NCI-H2029 (cell line): ENCODE measurements around the gene MRPL51.
A peak's percentile ranks its signal among the peaks of the same experiment; 100 is the strongest.
"Not testable (repeated sequence)": the region's sequence is repeated elsewhere in the genome, so short reads cannot be mapped to it uniquely, and the experiment has no call there.

Source experiments
- DNase-seq: peaks from one replicate; lab custom pipeline; 2025; lab: John Stamatoyannopoulos, UW

Gene MRPL51

DNA sequence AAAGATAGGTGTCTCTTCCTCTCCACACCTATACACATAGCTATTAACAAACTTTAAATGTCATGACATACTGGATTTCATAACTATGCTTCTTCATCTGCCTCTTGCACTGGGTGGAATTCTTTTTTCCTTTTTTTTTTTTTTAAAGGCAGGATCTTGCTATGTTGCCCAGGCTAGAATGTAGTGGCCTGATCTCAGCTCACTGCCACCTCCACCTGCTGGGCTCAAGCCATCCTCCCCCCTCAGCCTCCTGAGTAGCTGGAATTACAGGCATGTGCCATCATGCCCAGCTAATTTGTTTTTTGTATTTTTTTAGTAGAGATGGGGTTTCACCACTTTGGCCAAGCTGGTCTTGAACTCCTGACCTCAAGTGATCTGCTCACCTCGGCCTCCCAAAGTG, 4.8 kb downstream of the MRPL51 start:
- DNase-seq: no peak

DNA sequence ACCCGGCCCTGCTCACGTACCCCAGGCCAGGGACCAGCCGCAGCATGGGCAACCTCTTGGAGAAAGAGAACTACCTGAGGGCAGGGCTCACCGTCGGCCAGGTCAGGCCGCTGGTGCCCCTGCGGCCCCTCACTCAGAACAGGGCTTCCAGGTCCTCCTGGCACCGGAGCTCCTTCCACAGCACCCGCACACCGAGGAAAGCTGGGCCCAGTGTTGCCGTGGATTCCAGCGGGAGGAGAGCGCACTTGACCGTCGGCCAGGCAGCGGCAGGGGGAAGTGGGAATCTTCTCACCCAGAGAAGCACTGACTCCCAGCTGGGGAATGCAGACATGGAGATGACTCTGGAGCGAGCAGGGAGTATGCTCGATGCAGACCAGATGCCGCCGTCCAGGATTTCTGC, 14.6 kb downstream of the MRPL51 start:
- no peak for DNase-seq

DNA sequence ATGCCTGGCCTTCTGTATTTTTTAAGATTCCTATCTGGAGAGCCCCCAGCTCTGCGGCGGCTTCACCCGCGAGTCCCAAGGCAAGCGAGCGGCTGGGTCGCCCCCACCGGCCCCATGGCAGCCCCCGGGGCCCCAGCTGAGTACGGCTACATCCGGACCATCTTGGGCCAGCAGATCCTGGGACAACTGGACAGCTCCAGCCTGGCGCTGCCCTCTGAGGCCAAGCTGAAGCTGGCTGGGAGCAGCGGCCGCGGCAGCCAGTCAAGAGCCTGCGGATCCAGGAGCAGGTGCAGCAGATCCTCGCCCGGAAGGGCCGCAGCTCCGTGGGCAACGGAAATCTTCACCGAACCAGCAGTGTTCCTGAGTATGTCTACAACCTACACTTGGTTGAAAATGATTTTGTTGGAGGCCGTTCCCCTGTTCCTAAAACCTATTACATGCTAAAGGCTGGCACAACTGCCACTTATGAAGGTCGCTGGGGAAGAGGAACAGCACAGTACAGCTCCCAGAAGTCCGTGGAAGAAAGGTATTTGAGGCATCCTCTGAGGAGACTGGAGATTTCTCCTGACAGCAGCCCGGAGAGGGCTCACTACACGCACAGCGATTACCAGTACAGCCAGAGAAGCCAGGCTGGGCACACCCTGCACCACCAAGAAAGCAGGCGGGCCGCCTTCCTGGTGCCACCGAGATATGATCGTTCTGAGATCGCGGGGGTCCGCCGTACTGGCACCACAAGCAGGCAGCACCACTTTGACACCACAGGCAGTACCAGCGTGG, 15.3 kb downstream of the MRPL51 start:
- DNase-seq: not testable (repeated sequence)

DNA sequence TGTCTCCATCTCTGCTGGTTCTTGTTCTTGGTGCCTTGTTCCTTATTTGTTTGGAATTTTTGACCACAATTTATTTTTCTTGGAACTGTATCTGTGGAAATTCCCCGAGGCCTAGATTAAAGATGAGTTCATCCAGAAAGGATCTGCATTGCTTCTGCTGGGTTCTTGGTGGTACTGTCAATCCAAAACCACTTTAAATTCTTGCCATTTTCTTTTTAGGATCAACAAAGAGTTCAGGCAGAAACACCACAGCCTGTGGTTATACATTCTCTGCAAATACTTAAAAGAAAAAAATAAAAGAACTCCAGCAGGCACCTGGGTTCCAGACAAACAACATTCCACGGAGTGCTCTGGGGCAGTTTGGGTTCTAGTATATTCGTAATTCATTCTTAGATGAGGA, 16.6 kb downstream of the MRPL51 start:
- no peak for DNase-seq

DNA sequence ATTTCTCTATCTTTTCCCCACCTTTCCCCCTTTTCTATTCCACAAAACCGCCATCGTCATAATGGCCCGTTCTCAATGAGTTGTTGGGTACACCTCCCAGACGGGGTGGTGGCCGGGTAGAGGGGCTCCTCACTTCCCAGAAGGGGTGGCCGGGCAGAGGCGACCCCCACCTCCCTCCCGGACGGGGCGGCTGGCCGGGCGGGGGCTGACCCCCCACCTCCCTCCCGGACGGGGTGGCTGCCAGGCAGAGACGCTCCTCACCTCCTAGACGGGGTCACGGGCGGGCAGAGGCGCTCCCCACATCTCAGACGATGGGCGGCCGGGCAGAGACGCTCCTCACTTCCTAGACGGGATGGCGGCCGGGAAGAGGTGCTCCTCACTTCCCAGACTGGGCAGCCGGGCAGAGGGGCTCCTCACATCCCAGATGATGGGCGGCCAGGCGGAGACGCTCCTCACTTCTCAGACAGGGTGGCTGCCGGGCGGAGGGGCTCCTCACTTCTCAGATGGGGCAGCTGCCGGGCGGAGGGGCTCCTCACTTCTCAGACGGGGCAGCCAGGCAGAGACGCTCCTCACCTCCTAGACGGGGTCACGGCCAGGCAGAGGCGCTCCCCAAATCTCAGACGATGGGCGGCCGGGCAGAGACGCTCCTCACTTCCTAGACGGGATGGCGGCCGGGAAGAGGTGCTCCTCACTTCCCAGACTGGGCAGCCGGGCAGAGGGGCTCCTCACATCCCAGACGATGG, 17.7 kb downstream of the MRPL51 start:
- not testable (repeated sequence) for DNase-seq

DNA sequence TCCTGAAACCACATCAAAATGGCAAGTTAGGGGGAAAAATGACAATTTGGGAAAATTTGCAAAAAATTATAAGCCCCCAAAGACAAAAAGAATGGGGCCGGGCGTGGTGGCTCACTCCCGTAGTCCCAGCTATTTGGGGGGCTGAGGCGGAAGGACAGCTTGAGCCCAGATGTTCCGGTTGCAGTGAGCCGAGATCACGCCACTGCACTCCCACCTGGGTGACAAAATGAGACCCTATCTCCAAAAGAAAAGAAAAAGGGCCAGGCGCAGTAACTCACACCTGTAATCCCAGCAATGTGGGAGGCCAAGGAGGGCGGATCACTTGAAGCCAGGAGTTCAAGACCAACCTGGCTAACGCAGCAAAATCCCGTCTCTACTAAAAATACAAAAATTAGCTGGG, 20.6 kb downstream of the MRPL51 start:
- no peak for DNase-seq

DNA sequence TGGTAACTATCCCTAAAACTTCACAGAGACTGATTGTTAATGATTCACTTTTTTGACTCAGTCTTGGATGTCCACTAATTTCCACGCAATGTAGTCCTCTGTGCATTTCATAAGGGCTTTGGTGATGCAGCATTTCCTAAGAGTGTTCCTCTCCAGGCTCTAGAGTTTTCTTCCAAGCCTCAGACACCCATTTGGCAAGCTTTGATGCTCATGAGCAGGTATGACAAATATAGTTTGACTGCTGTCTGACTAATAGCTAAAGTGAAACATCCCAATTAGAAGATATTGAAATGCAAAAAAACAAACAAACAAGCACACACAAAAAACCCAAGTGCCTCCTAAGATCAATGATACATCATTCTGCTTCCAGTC, 21.1 kb downstream of the MRPL51 start:
- DNase-seq: no peak

DNA sequence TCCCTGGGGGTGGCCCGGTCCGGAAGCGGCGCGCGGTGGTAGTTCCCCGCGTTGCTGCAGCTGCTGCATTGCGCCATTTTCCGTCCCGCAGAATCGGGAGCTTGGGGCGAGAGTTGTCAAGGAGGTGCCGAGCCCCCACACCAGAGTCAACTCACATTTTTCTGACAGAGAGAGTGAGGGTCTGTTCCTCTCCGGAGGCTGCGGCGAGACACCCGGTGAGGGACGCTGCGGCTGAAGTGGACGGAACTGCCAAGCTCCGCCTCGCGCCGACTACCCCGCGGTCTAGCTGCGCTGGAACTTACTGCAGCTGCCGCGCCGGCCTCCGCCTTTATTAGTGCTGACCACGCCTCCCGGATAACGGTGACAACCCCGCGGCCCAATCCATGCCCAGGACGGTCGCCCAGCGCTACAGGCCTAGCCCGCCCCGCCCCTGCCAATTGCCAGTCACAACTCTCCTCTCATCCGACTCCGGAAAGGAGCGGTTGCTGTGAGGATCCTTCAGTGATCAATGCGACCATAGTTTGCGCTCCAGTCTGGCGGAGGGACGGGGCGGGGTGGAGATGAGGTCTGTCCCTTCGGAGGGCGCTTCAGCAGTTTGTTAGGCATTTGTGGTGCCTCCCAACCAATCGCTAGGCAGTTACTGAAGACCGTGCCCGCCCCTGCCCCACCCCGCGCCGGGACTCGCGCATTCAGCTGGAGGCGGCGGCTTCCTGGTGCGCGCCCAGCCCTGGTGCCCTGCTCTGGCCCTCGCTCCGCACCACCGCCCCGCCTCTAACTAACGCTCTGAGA, 22.5 kb downstream of the MRPL51 start, which contains the start of gene VAMP1:
TSS of gene VAMP1 (minus strand) at position 303 of the 789 bp plus-strand sequence. CDS start at position 157, 146 bp downstream.
- DNase-seq: peak; percentile 96

DNA sequence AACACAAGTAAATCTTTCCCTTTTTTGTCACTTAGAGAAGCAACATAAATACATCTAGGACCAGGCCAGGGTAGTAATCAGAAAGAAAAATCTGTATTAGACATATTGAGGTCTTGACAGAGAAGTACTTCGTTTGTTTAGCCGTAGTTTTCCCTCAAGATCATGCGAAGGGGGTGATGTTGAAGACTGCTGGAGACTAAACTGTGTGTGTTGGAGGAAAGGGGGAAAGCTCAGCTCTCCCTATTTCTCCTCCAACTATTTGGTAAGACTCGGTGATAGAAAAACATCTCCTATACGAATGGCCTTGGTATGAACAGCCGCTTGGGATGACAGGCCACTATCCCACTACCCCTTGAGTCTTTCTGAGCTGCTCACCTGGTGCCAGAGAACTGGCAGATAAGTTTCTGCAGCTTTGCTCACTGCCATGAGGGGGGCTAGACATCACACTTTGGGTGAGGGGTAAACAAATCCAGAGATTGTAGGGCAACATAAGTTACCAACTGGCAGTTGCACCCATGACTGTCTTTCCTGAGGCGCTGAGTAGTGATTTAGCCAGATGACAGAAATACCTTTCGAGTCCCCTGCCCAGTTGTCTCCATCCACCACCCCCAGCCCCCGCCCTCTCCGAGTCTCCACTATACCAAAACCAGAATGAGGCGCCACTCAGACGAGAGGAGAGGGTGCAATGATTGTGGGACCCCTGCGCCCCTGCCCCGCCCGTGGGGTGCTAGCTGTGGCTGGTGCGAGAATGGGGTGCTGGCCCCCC, 23.3 kb downstream of the MRPL51 start:
- no peak for DNase-seq

DNA sequence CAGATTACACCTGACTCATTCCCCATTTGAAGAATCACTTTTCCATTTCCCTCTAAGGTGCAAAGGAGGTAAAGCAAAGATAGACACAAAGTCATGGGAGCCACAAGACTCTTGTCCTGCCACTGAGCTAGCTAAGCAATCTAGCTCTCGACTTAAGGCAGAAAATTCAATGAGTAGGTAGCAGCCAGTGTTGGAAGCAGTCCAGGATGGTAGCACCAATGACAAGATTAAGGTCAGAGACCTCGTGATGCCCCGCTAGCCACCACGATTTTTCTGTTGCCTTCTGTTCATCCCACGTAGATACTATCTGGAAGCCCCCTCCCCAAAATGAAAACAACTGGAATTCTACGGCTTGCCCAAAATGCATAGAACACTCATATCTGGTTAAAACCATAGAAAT, 24.0 kb downstream of the MRPL51 start:
- no peak for DNase-seq

DNA sequence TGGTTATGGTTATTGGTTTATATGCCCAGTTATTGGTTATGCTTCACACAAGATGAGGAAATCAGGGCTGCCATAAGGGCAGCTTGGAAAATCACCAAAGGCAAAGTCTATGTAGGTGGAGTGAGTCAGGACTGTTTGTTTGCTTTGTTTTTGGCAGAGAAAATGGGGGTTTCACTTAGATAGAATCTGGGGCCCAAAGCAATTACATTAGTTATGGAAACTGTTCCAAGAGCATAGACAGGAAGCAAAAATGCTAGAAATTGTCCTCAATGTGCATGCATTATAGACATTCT, 24.8 kb downstream of the MRPL51 start:
- DNase-seq: no peak

DNA sequence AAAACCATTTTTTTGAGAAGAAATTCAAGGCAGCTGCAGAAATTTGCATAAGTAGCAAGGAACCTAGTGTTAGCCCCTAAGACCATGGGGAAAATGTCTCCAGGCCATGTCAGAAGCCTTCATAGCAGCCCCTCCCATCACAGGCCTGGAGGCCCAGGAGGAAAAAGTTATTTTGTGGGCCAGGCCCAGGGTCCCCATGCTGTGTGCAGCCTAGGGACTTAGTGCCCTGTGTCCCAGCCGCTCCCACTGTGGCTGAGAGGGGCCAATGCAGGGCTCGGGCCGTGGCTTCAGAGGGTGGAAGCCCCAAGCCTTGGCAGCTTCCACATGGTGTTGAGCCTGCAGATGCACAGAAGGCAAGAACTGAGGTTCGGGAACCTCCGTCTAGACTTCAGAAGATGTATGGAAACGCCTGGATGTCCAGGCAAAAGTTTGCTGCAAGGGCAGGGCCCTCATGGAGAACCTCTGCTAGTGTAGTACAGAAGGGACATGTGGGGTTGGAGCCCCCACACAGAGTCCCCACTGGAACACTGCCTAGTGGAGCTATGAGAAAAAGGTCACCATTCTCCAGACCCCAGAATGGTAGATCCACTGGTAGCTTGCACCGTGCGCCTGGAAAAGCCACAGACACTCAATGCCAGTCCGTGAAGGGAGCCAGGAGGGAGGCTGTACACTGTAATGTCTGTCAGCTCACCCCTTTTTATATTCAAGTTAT, 25.3 kb downstream of the MRPL51 start:
- not testable (repeated sequence) for DNase-seq

DNA sequence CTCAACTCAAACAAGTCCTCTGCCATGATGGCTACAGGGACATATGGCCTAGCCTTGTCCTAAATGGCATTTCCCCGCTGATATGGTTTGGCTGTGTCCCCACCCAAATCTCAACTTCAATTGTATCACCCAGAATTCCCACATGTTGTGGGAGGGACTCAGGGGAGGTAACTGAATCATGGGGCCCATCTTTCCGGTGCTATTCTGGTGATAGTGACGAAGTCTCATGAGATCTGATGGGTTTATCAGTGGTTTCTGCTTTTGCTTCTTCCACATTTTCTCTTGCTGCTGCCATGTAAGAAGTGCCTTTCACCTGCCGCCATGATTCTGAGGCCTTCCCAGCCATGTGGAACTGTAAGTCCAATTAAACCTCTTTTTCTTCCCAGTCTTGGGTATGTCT, 26.3 kb downstream of the MRPL51 start:
- not testable (repeated sequence) for DNase-seq

DNA sequence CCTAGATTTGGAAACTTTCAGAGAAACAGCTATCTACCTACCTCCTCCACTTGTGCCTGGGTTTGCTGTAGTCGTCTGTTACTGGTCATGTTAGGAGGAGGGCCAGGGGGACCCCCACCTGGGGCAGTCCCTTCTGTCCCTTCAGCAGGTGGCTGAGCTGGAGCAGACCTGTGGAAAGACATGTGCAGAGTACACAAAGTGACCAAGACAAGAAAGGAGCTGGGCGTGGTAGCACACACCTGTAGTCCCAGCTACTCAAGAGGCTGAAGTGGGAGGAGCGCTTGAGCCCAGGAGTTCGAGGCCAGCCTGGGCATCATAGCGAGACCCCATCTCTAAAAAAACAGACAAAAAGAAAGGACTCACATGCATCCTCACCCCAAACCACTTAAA, 26.9 kb downstream of the MRPL51 start:
- DNase-seq: no peak

DNA sequence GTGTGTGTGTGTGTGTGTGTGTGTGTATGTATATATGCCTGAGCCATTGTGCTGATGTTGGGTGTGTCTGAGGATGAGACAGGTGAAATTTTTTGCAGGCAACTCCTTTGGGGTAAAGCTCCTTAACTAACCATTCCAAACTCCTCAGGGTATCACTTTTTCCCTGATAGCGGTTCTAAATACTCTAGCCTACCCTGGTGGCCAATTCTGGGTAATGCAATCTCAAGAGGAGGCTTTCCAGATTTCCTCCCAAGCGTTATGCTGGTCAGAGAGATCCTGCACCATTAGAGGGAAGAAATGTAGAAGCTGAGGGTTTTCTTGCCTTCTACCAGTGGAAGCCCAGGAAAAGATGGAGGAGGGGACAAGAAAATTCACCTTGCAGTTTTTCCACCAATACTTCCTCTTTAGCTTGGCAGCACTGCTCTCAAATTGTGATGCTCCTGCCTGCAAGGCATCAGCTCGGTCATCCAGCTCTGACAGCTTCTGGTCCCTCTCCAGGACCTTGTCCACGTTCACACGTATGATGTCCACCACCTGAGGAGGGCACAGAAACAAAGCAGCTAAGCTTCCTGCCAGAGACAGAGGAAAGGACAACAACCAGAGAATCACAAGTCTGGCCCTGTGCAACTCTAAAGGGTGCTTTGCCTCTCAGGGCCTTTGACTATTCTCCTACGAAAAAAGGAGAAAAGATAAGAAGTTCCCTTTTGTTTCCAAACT, 27.4 kb downstream of the MRPL51 start:
- DNase-seq: peak; percentile 27

DNA sequence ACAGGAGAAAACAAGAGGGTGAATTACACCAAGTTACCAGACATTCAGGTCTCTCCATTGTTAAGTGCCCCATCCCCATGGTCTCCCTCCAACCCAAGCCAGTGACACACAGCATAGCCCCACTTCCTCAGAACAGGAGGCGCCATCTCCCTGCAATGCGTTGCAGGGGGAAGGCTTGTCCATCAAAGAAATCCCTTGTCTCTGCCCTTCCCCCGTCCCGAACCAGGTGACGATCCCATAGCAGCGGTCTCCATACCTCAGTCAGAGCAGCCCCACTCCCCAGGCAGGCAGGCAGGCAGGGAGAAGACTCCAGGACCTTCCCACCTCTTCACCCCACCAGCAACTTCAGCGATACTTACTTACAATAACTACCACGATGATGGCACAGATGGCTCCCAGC, 28.5 kb downstream of the MRPL51 start:
- DNase-seq: no peak

DNA sequence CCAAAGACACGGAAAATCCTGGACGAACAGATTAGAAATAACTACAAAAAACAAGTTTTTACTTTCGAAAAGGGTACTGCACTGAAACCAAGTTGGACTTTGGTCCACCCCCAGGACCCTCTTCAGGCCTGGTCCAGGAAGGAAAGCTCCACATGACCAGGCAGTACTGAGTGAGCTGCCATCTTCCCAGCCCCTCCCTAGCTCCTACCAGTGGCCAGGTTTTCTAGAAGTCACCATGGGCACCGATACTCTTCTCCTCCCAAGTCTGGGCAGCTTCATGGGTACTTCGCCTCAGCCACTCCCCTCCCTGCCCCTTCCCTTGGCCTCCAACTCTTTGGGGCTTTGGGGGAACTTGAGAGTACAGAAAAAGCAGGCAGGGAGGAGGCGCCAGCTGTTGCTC, 29.2 kb downstream of the MRPL51 start:
- no peak for DNase-seq

DNA sequence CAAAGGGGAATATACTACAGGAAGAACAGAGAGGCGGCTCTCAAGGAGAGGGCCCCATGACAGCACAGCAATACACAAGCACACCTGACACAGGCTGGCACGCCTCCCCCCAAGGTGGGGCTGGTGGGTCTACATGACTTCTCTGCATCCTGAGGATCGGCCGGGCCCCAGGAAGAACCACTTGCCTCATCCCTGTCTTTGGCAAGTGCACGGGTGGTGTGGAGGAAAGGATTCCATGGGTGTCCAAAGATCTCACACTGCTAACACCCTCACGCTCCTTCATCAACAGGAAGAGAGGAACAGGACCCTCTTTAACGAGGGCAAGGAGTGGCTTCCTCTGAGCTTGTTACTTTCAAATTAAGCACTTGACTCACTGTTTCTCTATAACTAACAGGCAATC, 29.8 kb downstream of the MRPL51 start:
- no peak for DNase-seq

DNA sequence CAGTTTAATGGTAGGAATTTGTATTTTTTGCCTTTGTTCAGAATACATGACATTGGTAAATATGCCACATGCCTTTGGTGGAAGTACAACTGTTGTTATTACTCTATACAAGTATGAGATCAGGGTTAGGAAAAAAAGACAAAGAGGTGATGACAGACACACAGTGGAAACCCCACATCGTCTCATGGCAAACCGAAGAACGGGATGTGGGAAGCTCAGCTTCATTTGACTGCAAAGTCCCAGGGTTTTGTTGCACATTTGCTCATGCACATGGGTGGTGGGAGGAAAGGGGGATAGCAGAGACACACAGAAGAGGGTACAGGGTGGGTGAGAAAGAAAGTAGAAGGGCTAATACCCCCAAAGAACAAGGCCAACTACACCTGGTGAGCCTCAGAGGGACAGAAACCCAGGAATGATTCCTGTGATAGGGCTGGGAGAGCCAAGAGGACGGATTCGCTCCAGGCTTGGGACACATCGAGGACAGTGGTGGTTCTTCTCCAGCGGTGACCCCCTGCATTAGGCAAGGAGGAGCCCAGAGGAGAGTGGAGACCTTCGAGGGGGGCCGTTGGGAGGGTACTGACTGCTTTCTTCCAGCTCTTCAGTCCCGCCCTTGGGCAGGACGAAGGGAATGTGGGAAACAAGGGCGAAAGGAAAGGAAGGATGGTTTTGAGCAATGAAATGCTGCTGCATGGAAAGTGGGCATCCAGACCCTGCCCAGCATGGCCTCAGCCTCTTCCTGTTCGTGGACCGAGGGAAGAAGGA, 30.6 kb downstream of the MRPL51 start:
- no peak for DNase-seq
